Kidney capillary endothelial cell (primary cell): Measurements from ENCODE around the gene SH3PXD2A.
"Not testable (repeated sequence)": the region's sequence is repeated elsewhere in the genome, so short reads cannot be mapped to it uniquely, and the experiment has no call there.

Experiments used
- DNase-seq: peaks from one replicate; pipeline ENCODE4 v3.0.0-alpha.2; 2018; ENCODE audit warnings: low spot score

Gene SH3PXD2A

GRCh38 chr10:103745341-103746247, 109.8 kb downstream of the SH3PXD2A start:
- peak; percentile 83 for DNase-seq

GRCh38 chr10:103742824-103743223, 112.6 kb downstream of the SH3PXD2A start:
- no peak for DNase-seq

GRCh38 chr10:103740611-103741010, 114.8 kb downstream of the SH3PXD2A start:
- no peak for DNase-seq

- DNase-seq = no peak
Observed at GRCh38 chr10:103739039-103739764, 116.2 kb downstream of the SH3PXD2A start.

- DNase-seq = no peak
Observed at GRCh38 chr10:103737735-103738367, 117.5 kb downstream of the SH3PXD2A start.

GRCh38 chr10:103736763-103737162, 118.6 kb downstream of the SH3PXD2A start:
- DNase-seq = no peak

GRCh38 chr10:103736044-103736443, 119.3 kb downstream of the SH3PXD2A start:
- DNase-seq = no peak

GRCh38 chr10:103734731-103735130, 120.6 kb downstream of the SH3PXD2A start:
- no peak for DNase-seq

- peak; percentile 68 for DNase-seq
Observed at GRCh38 chr10:103733045-103733419, 122.3 kb downstream of the SH3PXD2A start.

- no peak for DNase-seq
Observed at GRCh38 chr10:103732339-103733044, 122.9 kb downstream of the SH3PXD2A start.

- DNase-seq = peak; percentile 51
Observed at GRCh38 chr10:103731609-103732270, 123.6 kb downstream of the SH3PXD2A start.

GRCh38 chr10:103731026-103731425, 124.3 kb downstream of the SH3PXD2A start:
- DNase-seq = not testable (repeated sequence)

GRCh38 chr10:103729851-103730250, 125.5 kb downstream of the SH3PXD2A start:
- DNase-seq = no peak

- no peak for DNase-seq
Observed at GRCh38 chr10:103727991-103728689, 127.2 kb downstream of the SH3PXD2A start.

- DNase-seq = no peak
Observed at GRCh38 chr10:103727546-103727963, 127.8 kb downstream of the SH3PXD2A start.

- DNase-seq = no peak
Observed at GRCh38 chr10:103726637-103727036, 128.7 kb downstream of the SH3PXD2A start.

- no peak for DNase-seq
Observed at GRCh38 chr10:103725242-103725641, 130.1 kb downstream of the SH3PXD2A start.

- DNase-seq = no peak
Observed at GRCh38 chr10:103724771-103725170, 130.6 kb downstream of the SH3PXD2A start.

- no peak for DNase-seq
Observed at GRCh38 chr10:103724074-103724473, 131.3 kb downstream of the SH3PXD2A start.

GRCh38 chr10:103723557-103723956, 131.8 kb downstream of the SH3PXD2A start:
- no peak for DNase-seq

- no peak for DNase-seq
Observed at GRCh38 chr10:103722632-103723031, 132.7 kb downstream of the SH3PXD2A start.
